HepG2 (cell line): ENCODE data around the gene ADD2. TPM values are rescaled to one million over a fixed set of nuclear protein-coding genes. Genes with fewer than 3 reads are reported as not detected.
A peak's percentile ranks its signal among the peaks of the same experiment; 100 is the strongest.

ENCODE experiments used
- ATF5 ChIP-seq: sonication (generic); formaldehyde crosslinking; IDR thresholded peaks from 2 replicates; pipeline ENCODE4 v1.4.0; 2020; ENCODE audit warnings: mild to moderate bottlenecking, low read depth, missing genetic modification reagents
- HIC2 ChIP-seq: sonication (generic); formaldehyde crosslinking; IDR thresholded peaks from 2 replicates; pipeline ENCODE4 v1.9.0; 2022; ENCODE audit warnings: low read depth, missing genetic modification reagents
- HMG20B ChIP-seq: conservative IDR thresholded peaks from 2 replicates; pipeline ENCODE4 v1.6.1; 2016; ENCODE audit warnings: missing genetic modification reagents, missing compliant biosample characterization
- KDM4B ChIP-seq: sonication (generic); formaldehyde crosslinking; IDR thresholded peaks from 2 replicates; pipeline ENCODE4 v1.4.0; 2020; ENCODE audit warnings: missing genetic modification reagents
- STAT5B ChIP-seq: sonication (generic); formaldehyde crosslinking; IDR thresholded peaks from 2 replicates; pipeline ENCODE4 v1.4.0; 2020; ENCODE audit warnings: missing genetic modification reagents
- TBL1XR1 ChIP-seq: fragments of 150-350 bp; IDR thresholded peaks from 2 replicates; pipeline ENCODE4 v1.6.1; 2014; ENCODE audit warnings: borderline replicate concordance, low read length; ENCODE audit not compliant: partially characterized antibody
- ZFP1 ChIP-seq: IDR thresholded peaks from 2 replicates; pipeline ENCODE4 v1.6.1; 2016
- ZMYM4 ChIP-seq: sonication (generic); formaldehyde crosslinking; IDR thresholded peaks from 2 replicates; pipeline ENCODE4 v1.8.1; 2023; ENCODE audit warnings: mild to moderate bottlenecking, missing genetic modification reagents
- ZNF207 ChIP-seq: fragments of 450-650 bp; IDR thresholded peaks from 2 replicates; pipeline ENCODE4 v1.6.1; 2016; ENCODE audit warnings: antibody characterized with exemption, borderline replicate concordance
- ZNF530 ChIP-seq: sonication (generic); formaldehyde crosslinking; IDR thresholded peaks from 2 replicates; pipeline ENCODE4 v1.5.0; 2020; ENCODE audit warnings: low read depth, mild to moderate bottlenecking, missing genetic modification reagents
- ZNF652 ChIP-seq: IDR thresholded peaks from 2 replicates; pipeline ENCODE4 v1.6.1; 2016; ENCODE audit warnings: low read depth, borderline replicate concordance
- ZSCAN9 ChIP-seq: IDR thresholded peaks from 2 replicates; pipeline ENCODE4 v1.6.1; 2016; ENCODE audit warnings: borderline replicate concordance
- polyA plus RNA-seq, 8 experiments: library from polyadenylated mRNA; depleted of rRNA in 3 of 8; stranded (reverse) in 7 of 8; unstranded in 1 of 8; fragments of >200 nt; fragmentation: Illumina TruSeq in 4 of 8; extraction: Trizol in 4 of 8; gene quantifications; 2 replicates each; pipeline versions ENCODE4 v1.2.1 to v1.2.3, GENCODE V29; 2011 to 2016; ENCODE audit warnings: low read depth in 4 of 8, missing spikeins in 1 of 8, mixed read lengths in 1 of 8; ENCODE audit not compliant: insufficient read depth in 1 of 8
- total RNA-seq, 5 experiments: library from RNA; depleted of rRNA; stranded (reverse); fragments of >200 nt; fragmentation: Illumina TruSeq; extraction: Trizol; gene quantifications; 2 replicates each; pipeline ENCODE4 v1.2.3, GENCODE V29; 2016; ENCODE audit warnings: low read depth in 1 of 5
- TF ChIP-seq, protein P1 (sequence below): IDR thresholded peaks from 2 replicates; pipeline ENCODE4 v1.6.1; 2016; ENCODE audit warnings: low read depth, missing genetic modification reagents, missing compliant biosample characterization
- TF ChIP-seq, protein P2 (sequence below): sonication (generic); formaldehyde crosslinking; IDR thresholded peaks from 2 replicates; pipeline ENCODE4 v1.4.0; 2020; ENCODE audit warnings: mild to moderate bottlenecking, missing genetic modification reagents, borderline replicate concordance

Gene ADD2
- total and polyA plus RNA-seq, 2 of the 13 experiments (the other 11 are each of a cell fraction or from before 2014, with no cell fraction given) = 0.05 to 0.13 TPM

DNA sequence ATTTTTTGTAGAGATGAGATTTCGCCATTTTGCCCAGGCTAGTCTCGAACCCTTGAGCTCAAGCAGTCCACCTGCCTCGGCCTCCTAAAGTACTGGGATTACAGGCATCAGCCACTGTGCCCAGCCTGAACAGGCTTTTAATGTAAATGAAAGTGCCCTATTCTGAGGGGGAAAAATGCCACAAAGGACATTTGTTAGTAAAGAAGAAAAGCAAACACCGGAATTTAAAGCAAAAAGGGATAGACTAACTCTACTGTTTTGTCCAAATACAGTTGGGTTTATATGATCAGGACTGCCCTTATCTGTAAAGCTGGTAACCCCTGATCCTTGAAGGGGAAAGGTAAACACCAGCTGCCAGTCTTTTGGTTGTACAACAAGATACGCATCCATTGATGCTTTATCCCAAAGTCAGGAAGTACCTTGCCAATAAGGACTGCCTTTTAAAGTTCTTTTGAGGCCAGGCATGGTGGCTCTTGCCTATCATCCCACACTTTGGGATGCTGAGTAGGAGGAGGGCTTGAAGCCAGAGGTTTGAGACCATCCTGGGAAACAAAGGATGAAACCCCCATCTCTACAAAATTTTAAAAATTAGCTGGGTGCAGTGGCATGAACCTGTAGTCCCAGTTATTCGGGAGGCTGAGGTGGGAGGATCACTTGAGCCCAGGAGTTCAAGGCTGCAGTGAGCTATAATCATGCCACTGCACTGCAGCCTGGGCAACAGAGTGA lies 39.3 kb upstream of the ADD2 start (continued):
- TF ChIP-seq, protein P1, sequence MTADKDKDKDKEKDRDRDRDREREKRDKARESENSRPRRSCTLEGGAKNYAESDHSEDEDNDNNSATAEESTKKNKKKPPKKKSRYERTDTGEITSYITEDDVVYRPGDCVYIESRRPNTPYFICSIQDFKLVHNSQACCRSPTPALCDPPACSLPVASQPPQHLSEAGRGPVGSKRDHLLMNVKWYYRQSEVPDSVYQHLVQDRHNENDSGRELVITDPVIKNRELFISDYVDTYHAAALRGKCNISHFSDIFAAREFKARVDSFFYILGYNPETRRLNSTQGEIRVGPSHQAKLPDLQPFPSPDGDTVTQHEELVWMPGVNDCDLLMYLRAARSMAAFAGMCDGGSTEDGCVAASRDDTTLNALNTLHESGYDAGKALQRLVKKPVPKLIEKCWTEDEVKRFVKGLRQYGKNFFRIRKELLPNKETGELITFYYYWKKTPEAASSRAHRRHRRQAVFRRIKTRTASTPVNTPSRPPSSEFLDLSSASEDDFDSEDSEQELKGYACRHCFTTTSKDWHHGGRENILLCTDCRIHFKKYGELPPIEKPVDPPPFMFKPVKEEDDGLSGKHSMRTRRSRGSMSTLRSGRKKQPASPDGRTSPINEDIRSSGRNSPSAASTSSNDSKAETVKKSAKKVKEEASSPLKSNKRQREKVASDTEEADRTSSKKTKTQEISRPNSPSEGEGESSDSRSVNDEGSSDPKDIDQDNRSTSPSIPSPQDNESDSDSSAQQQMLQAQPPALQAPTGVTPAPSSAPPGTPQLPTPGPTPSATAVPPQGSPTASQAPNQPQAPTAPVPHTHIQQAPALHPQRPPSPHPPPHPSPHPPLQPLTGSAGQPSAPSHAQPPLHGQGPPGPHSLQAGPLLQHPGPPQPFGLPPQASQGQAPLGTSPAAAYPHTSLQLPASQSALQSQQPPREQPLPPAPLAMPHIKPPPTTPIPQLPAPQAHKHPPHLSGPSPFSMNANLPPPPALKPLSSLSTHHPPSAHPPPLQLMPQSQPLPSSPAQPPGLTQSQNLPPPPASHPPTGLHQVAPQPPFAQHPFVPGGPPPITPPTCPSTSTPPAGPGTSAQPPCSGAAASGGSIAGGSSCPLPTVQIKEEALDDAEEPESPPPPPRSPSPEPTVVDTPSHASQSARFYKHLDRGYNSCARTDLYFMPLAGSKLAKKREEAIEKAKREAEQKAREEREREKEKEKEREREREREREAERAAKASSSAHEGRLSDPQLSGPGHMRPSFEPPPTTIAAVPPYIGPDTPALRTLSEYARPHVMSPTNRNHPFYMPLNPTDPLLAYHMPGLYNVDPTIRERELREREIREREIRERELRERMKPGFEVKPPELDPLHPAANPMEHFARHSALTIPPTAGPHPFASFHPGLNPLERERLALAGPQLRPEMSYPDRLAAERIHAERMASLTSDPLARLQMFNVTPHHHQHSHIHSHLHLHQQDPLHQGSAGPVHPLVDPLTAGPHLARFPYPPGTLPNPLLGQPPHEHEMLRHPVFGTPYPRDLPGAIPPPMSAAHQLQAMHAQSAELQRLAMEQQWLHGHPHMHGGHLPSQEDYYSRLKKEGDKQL (CRISPR knock-in tag) = peak; percentile 95
- peak; percentile 69; the same call in 1 of the 2 replicates for TF ChIP-seq STAT5B (CRISPR knock-in tag)
- no peak for TF ChIP-seq ZNF207
- TF ChIP-seq HMG20B (CRISPR knock-in tag) = peak; percentile 95
- peak; percentile 75; the same call in 1 of the 2 replicates for TF ChIP-seq ZFP1 (CRISPR knock-in tag)
- TF ChIP-seq, protein P2, sequence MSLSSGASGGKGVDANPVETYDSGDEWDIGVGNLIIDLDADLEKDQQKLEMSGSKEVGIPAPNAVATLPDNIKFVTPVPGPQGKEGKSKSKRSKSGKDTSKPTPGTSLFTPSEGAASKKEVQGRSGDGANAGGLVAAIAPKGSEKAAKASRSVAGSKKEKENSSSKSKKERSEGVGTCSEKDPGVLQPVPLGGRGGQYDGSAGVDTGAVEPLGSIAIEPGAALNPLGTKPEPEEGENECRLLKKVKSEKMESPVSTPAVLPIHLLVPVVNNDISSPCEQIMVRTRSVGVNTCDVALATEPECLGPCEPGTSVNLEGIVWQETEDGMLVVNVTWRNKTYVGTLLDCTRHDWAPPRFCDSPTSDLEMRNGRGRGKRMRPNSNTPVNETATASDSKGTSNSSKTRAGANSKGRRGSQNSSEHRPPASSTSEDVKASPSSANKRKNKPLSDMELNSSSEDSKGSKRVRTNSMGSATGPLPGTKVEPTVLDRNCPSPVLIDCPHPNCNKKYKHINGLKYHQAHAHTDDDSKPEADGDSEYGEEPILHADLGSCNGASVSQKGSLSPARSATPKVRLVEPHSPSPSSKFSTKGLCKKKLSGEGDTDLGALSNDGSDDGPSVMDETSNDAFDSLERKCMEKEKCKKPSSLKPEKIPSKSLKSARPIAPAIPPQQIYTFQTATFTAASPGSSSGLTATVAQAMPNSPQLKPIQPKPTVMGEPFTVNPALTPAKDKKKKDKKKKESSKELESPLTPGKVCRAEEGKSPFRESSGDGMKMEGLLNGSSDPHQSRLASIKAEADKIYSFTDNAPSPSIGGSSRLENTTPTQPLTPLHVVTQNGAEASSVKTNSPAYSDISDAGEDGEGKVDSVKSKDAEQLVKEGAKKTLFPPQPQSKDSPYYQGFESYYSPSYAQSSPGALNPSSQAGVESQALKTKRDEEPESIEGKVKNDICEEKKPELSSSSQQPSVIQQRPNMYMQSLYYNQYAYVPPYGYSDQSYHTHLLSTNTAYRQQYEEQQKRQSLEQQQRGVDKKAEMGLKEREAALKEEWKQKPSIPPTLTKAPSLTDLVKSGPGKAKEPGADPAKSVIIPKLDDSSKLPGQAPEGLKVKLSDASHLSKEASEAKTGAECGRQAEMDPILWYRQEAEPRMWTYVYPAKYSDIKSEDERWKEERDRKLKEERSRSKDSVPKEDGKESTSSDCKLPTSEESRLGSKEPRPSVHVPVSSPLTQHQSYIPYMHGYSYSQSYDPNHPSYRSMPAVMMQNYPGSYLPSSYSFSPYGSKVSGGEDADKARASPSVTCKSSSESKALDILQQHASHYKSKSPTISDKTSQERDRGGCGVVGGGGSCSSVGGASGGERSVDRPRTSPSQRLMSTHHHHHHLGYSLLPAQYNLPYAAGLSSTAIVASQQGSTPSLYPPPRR (CRISPR knock-in tag) = peak; percentile 99
- no peak for TF ChIP-seq KDM4B
- peak; percentile 50; the same call in 1 of the 2 replicates for TF ChIP-seq ZSCAN9 (CRISPR knock-in tag)
- no peak for TF ChIP-seq ATF5 (CRISPR knock-in tag)
- 0 out of 2 replicates have a peak, but pooled peaks have one; percentile 8 for TF ChIP-seq ZNF652 (CRISPR knock-in tag)
- no peak for TF ChIP-seq TBL1XR1
- TF ChIP-seq ZNF530 (CRISPR knock-in tag) = no peak
- TF ChIP-seq HIC2 (CRISPR knock-in tag) = peak; percentile 96; the same call in 1 of the 2 replicates
- peak; percentile 79 for TF ChIP-seq ZMYM4 (CRISPR knock-in tag)
